Neural cell (in vitro differentiated cells): Measurements from ENCODE around the gene MICAL2. TPM values are rescaled to one million over a fixed set of nuclear protein-coding genes. Genes with fewer than 3 reads are reported as not detected.

Experiments used
- H2AFZ ChIP-seq: fragments of 200-600, 300-800 bp; sonication (generic), shearing (Covaris generic); 2 replicates; pipeline ENCODE4 v1.6.0; 2014; ENCODE audit warnings: low read depth, mild to moderate bottlenecking, antibody characterized with exemption, low read length, moderate library complexity
- H3F3A ChIP-seq: fragments of 200-600 bp; shearing (Covaris generic); 2 replicates; pipeline ENCODE4 v1.6.1; 2016; ENCODE audit warnings: mild to moderate bottlenecking, moderate library complexity, mixed read lengths, antibody characterized with exemption, low read length; ENCODE audit not compliant: insufficient read depth, poor library complexity, severe bottlenecking
- H3K27ac ChIP-seq: fragments of 200-600, 300-800 bp; sonication (generic), shearing (Covaris generic); 2 replicates; pipeline ENCODE4 v1.5.1; 2014; ENCODE audit warnings: mild to moderate bottlenecking, low read length, moderate library complexity
- H3K27me3 ChIP-seq: fragments of 300-800, 200-600 bp; sonication (generic), shearing (Covaris generic); 2 replicates; pipeline ENCODE4 v1.6.0; 2014; ENCODE audit warnings: mild to moderate bottlenecking, low read depth, low read length, moderate library complexity; ENCODE audit not compliant: insufficient read depth
- H3K36me3 ChIP-seq: fragments of 300-800, 200-600 bp; sonication (generic), shearing (Covaris generic); 2 replicates; pipeline ENCODE4 v1.5.1; 2014; ENCODE audit warnings: mild to moderate bottlenecking, antibody characterized with exemption, low read length, moderate library complexity; ENCODE audit not compliant: insufficient read depth
- H3K4me2 ChIP-seq: fragments of 300-800, 200-600 bp; sonication (generic), shearing (Covaris generic); 2 replicates; pipeline ENCODE4 v1.6.0; 2014; ENCODE audit warnings: mild to moderate bottlenecking, low read length
- H3K4me3 ChIP-seq: fragments of 300-800, 200-600 bp; sonication (generic), shearing (Covaris generic); 2 replicates; pipeline ENCODE4 v1.5.1; 2014; ENCODE audit warnings: mild to moderate bottlenecking, low read length, moderate library complexity
- H3K79me2 ChIP-seq: fragments of 200-600 bp; shearing (Covaris generic); replicated peaks from 2 replicates; pipeline ENCODE4 v1.6.0; 2014; ENCODE audit warnings: mild to moderate bottlenecking, low read length, moderate library complexity; ENCODE audit not compliant: insufficient read depth
- H3K9ac ChIP-seq: fragments of 300-800, 200-600 bp; sonication (generic), shearing (Covaris generic); 2 replicates; pipeline ENCODE4 v1.6.1; 2016; ENCODE audit warnings: mild to moderate bottlenecking, low read length, mixed read lengths
- H3K9me2 ChIP-seq: fragments of 200-600 bp; shearing (Covaris generic); 2 replicates; pipeline ENCODE4 v1.6.1; 2016; ENCODE audit warnings: mild to moderate bottlenecking, low read length, mixed read lengths; ENCODE audit not compliant: insufficient read depth
- H3K9me3 ChIP-seq: fragments of 200-600, 300-800 bp; sonication (generic), shearing (Covaris generic); 2 replicates; pipeline ENCODE4 v1.6.1; 2016; ENCODE audit warnings: mild to moderate bottlenecking, mixed run types, low read length, moderate library complexity, mixed read lengths
- H4K20me1 ChIP-seq: fragments of 200-600 bp; shearing (Covaris generic); 2 replicates; pipeline ENCODE4 v1.6.1; 2016; ENCODE audit warnings: mild to moderate bottlenecking, mixed run types; ENCODE audit not compliant: insufficient read depth
- CTCF ChIP-seq: fragments of 450-650 bp; IDR thresholded peaks from 2 replicates; pipeline ENCODE4 v1.5.1; 2014; ENCODE audit warnings: antibody characterized with exemption, mild to moderate bottlenecking, moderate library complexity; ENCODE audit not compliant: poor library complexity, severe bottlenecking
- EP300 ChIP-seq: fragments of 450-650 bp; conservative IDR thresholded peaks from 2 replicates; pipeline ENCODE4 v1.6.1; 2014; ENCODE audit warnings: antibody characterized with exemption, mild to moderate bottlenecking, moderate library complexity; ENCODE audit not compliant: poor library complexity, severe bottlenecking
- EZH2 ChIP-seq: fragments of 200-600, 300-800 bp; shearing (Covaris generic), sonication (generic); IDR thresholded peaks from 2 replicates; pipeline ENCODE4 v1.6.1; 2014; ENCODE audit warnings: antibody characterized with exemption, low read length, borderline replicate concordance, mild to moderate bottlenecking; ENCODE audit not compliant: insufficient read depth, poor library complexity, severe bottlenecking
- MXI1 ChIP-seq: fragments of 450-650 bp; conservative IDR thresholded peaks from 2 replicates; pipeline ENCODE4 v1.6.1; 2014; ENCODE audit warnings: antibody characterized with exemption, mild to moderate bottlenecking; ENCODE audit not compliant: poor library complexity, severe bottlenecking
- POLR2AphosphoS5 ChIP-seq: IDR thresholded peaks from 2 replicates; pipeline ENCODE4 v1.6.1; 2012
- RAD21 ChIP-seq: fragments of 450-650 bp; conservative IDR thresholded peaks from 2 replicates; pipeline ENCODE4 v1.6.1; 2014; ENCODE audit warnings: antibody characterized with exemption, mild to moderate bottlenecking, moderate library complexity
- REST ChIP-seq: IDR thresholded peaks from 2 replicates; pipeline ENCODE4 v1.6.1; 2012; ENCODE audit warnings: borderline replicate concordance
- SMC3 ChIP-seq: fragments of 450-650 bp; conservative IDR thresholded peaks from 2 replicates; pipeline ENCODE4 v1.6.1; 2014; ENCODE audit warnings: antibody characterized with exemption, mild to moderate bottlenecking, moderate library complexity; ENCODE audit not compliant: poor library complexity
- TAF1 ChIP-seq: IDR thresholded peaks from 2 replicates; pipeline ENCODE4 v1.6.1; 2012; ENCODE audit warnings: low read depth
- polyA plus RNA-seq: library from polyadenylated mRNA; depleted of rRNA; stranded (reverse); fragments of >200 nt; gene quantifications from 2 replicates; pipeline ENCODE4 v1.2.3, GENCODE V29; 2014

MICAL2 gene
- polyA plus RNA-seq, 1 donor from 2014 or later, result 2.2 TPM

DNA sequence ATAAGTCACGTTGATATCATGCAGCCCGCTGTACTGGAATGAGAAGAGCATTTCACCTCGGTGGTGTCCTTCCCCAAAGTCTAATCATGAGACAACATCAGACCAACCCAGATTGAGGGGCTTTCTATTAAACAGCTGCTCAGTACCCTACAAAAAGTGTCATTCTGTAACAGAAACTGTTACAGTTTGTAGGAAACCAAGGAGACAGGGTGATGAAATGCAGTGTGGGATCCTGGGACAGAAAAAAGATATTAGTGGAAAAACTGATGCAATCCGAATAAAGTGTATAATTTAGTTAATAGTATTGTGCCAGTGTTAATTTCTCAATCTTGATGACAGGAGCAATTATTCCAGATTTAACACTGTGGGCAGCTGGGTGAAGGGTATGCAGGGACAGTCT lies 128.0 kb downstream of the MICAL2 start:
- no peaks in the 10 kb centered on the region for H3K79me2 ChIP-seq

GRCh38 chr11:12239396-12239795 lies 129.0 kb downstream of the MICAL2 start:
- Histone ChIP-seq H3K9ac (no peak overlapping the region), H4K20me1 (no peaks in the 10 kb centered on the region), H3K36me3 (no peaks in the 10 kb centered on the region), H3F3A (no peaks in the 10 kb centered on the region), H3K4me3 (no peak overlapping the region), H3K9me3 (no peaks in the 10 kb centered on the region), H3K79me2 (no peaks in the 10 kb centered on the region), H3K27ac (no peak overlapping the region), H2AFZ (no peak overlapping the region), H3K4me2 (no peak overlapping the region), H3K9me2 (no peaks in the 10 kb centered on the region), H3K27me3 (no peaks in the 10 kb centered on the region)
- TF ChIP-seq EP300 (no peak), RAD21 (no peak), MXI1 (no peak), POLR2AphosphoS5 (no peak), SMC3 (no peak), REST (no peak), EZH2 (no peak)

More for the DNA sequence above, 128.0 kb downstream of the MICAL2 start:
- no peak overlapping the region for H3K27ac ChIP-seq
- H3K27me3 ChIP-seq, result no peaks in the 10 kb centered on the region
- H3K36me3 ChIP-seq, result no peaks in the 10 kb centered on the region
- no peak overlapping the region for H2AFZ ChIP-seq
- TF ChIP-seq CTCF, result no peak
- TF ChIP-seq SMC3, result no peak
- no peak for TF ChIP-seq MXI1
- no peak for TF ChIP-seq EP300
- TF ChIP-seq RAD21, result no peak
- no peak for TF ChIP-seq EZH2
- TF ChIP-seq REST, result no peak
- TF ChIP-seq POLR2AphosphoS5, result no peak
- no peak for TF ChIP-seq TAF1
- H3K4me3 ChIP-seq, result no peak overlapping the region
- H4K20me1 ChIP-seq, result no peaks in the 10 kb centered on the region
- H3K9ac ChIP-seq, result no peak overlapping the region
- H3K9me2 ChIP-seq, result no peaks in the 10 kb centered on the region
- H3F3A ChIP-seq, result no peaks in the 10 kb centered on the region
- H3K9me3 ChIP-seq, result no peaks in the 10 kb centered on the region
- no peak overlapping the region for H3K4me2 ChIP-seq
